Raji (cell line): ENCODE data around the gene UQCR11.

Experiments used
- POLR2A ChIP-seq: IDR thresholded peaks from 2 replicates; pipeline ENCODE4 v1.6.1; 2011; ENCODE audit warnings: low read depth, low read length, control low read depth; ENCODE audit not compliant: insufficient read depth

The UQCR11 gene

GRCh38 chr19:1646659-1647453, 41.6 kb upstream of the UQCR11 start:
- no peak for TF ChIP-seq POLR2A

- no peak for TF ChIP-seq POLR2A
Observed at GRCh38 chr19:1646149-1646548, 40.9 kb upstream of the UQCR11 start.

GRCh38 chr19:1645299-1645698, 40.0 kb upstream of the UQCR11 start:
- no peak for TF ChIP-seq POLR2A

GRCh38 chr19:1644070-1644469, 38.8 kb upstream of the UQCR11 start:
- TF ChIP-seq POLR2A, result no peak

GRCh38 chr19:1636325-1637236, 31.3 kb upstream of the UQCR11 start:
- TF ChIP-seq POLR2A, result no peak

GRCh38 chr19:1634938-1635243, 29.6 kb upstream of the UQCR11 start:
- no peak for TF ChIP-seq POLR2A

- no peak for TF ChIP-seq POLR2A
Observed at GRCh38 chr19:1634242-1634937, 29.1 kb upstream of the UQCR11 start.

- no peak for TF ChIP-seq POLR2A
Observed at GRCh38 chr19:1633269-1633826, 28.1 kb upstream of the UQCR11 start.

GRCh38 chr19:1632462-1633268, 27.4 kb upstream of the UQCR11 start:
- TF ChIP-seq POLR2A, result no peak

GRCh38 chr19:1631557-1632100, 26.4 kb upstream of the UQCR11 start:
- no peak for TF ChIP-seq POLR2A

- TF ChIP-seq POLR2A, result no peak
Observed at GRCh38 chr19:1630811-1631210, 25.5 kb upstream of the UQCR11 start.

- no peak for TF ChIP-seq POLR2A
Observed at GRCh38 chr19:1630012-1630411, 24.8 kb upstream of the UQCR11 start.

- TF ChIP-seq POLR2A, result no peak
Observed at GRCh38 chr19:1629256-1629808, 24.1 kb upstream of the UQCR11 start.

- no peak for TF ChIP-seq POLR2A
Observed at GRCh38 chr19:1627194-1627593, 21.9 kb upstream of the UQCR11 start.
